ENCODE measurements around the gene CDC42EP2.

Gene CDC42EP2

DNA sequence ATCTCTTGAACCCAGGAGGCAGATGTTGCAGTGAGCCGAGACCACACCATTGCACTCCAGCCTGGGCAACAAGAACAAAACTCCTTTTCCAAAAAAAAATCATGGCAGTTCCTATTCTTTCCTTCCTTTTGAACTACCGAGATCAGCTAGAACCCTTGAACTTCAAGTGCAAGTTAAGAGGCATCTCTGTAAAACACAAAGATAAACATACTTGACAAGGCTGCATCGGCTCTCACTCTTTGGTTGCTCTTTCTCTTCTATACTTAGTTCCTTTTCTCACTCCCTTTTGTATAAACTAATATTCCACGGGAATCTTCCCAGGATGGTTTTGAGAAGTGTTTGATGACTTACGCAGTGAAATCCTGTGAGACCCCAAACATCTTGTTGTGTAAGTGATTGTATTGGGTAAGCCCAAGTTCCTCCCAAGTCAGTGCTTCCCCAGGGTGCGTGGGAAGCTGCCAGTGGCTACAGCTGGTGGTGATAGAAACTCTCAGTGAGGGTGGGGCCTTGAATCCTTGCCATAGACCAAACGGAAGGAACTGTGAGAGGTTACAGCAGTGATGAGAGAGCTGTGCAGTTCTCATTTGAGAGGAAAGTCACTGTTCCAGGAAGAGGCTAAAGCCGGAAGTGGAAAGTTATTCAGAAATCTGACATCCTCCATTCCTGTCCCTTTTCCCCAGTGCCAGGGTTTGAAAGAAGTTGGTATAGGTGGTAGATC is 24.1 kb upstream of the CDC42EP2 start:
- FAIRE-seq = no peak
- no peak for DNase-seq (ENCODE audit: insufficient read length, low spot score)

GRCh38 chr11:65291613-65292012 is 23.1 kb upstream of the CDC42EP2 start:
- FAIRE-seq = no peak

More for the DNA sequence above, 24.1 kb upstream of the CDC42EP2 start:
- TF ChIP-seq, protein P1, sequence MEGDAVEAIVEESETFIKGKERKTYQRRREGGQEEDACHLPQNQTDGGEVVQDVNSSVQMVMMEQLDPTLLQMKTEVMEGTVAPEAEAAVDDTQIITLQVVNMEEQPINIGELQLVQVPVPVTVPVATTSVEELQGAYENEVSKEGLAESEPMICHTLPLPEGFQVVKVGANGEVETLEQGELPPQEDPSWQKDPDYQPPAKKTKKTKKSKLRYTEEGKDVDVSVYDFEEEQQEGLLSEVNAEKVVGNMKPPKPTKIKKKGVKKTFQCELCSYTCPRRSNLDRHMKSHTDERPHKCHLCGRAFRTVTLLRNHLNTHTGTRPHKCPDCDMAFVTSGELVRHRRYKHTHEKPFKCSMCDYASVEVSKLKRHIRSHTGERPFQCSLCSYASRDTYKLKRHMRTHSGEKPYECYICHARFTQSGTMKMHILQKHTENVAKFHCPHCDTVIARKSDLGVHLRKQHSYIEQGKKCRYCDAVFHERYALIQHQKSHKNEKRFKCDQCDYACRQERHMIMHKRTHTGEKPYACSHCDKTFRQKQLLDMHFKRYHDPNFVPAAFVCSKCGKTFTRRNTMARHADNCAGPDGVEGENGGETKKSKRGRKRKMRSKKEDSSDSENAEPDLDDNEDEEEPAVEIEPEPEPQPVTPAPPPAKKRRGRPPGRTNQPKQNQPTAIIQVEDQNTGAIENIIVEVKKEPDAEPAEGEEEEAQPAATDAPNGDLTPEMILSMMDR (IDR thresholded peaks at IDR 0.05; ENCODE audit: insufficient read depth, missing control alignments) = no peak

DNA sequence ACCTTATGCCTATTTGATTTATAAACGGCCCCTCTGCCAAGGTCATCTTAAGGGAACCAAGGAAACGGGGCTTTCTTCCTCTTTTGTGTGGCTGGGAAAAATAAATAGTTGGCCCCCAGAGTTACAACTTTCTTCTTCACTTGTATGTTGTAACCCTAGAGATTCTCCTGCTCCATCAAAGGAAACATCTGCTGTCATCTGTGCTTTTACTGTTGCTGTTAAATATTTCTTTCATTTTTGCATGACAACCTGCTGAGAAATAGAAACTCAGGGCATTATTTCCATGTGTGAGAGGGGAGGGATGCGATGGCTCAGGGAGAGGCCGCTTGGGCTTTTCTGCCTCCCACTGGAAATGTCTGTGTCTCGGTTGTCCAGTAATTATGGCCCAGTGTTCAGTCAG is 21.8 kb upstream of the CDC42EP2 start:
- FAIRE-seq (no peak), DNase-seq (ENCODE audit: insufficient read length, low spot score) (no peak)
- TF ChIP-seq, protein P1 (IDR thresholded peaks at IDR 0.05; ENCODE audit: insufficient read depth, missing control alignments) = no peak

More at GRCh38 chr11:65291613-65292012, 23.1 kb upstream of the CDC42EP2 start:
- DNase-seq (ENCODE audit: insufficient read length, low spot score) = no peak
- TF ChIP-seq, protein P1 (IDR thresholded peaks at IDR 0.05; ENCODE audit: insufficient read depth, missing control alignments) = no peak

GRCh38 chr11:65293909-65294381 is 20.7 kb upstream of the CDC42EP2 start:
- no peak for DNase-seq (ENCODE audit: insufficient read length, low spot score)
- FAIRE-seq = no peak

DNA sequence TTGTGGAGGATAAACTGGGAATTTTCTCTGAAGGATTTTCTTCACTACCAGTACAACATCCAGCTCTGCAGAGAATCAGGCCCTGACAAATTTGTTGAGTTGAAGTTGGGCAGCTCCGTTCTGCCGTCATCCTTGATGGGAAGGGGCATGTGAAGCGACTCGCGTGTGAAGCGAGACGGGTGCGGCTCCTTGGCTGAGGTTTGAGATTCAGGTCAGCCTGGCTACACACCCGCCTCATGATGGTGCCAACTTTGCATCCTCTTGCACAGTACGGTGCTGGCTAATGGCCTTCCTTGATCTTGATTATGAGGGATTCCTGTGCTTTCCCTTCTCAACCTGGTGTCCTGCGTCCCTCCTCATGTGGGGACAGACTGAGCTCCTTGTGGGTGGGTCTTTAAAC is 19.7 kb upstream of the CDC42EP2 start:
- no peak for DNase-seq (ENCODE audit: insufficient read length, low spot score)
- FAIRE-seq = no peak
- TF ChIP-seq, protein P1 (IDR thresholded peaks at IDR 0.05; ENCODE audit: insufficient read depth, missing control alignments) = no peak

More at GRCh38 chr11:65293909-65294381, 20.7 kb upstream of the CDC42EP2 start:
- TF ChIP-seq, protein P1 (IDR thresholded peaks at IDR 0.05; ENCODE audit: insufficient read depth, missing control alignments) = no peak

GRCh38 chr11:65295571-65296341 is 18.9 kb upstream of the CDC42EP2 start:
- FAIRE-seq = no peak
- TF ChIP-seq, protein P1 (IDR thresholded peaks at IDR 0.05; ENCODE audit: insufficient read depth, missing control alignments) = no peak

More at GRCh38 chr11:65295571-65296341, 18.9 kb upstream of the CDC42EP2 start:
- DNase-seq (ENCODE audit: insufficient read length, low spot score) = no peak

All from D721Med (cell line).